Glomerular visceral epithelial cell (primary cell): ENCODE results near the gene DERL2.
A peak's percentile ranks its signal among the peaks of the same experiment; 100 is the strongest.

Experiments used
- DNase-seq: peaks from one replicate; pipeline ENCODE4 v3.0.0-alpha.2; 2016; ENCODE audit errors: extremely low spot score

DERL2 gene

GRCh38 chr17:5501685-5502084 lies 15.7 kb upstream of the DERL2 start:
- DNase-seq: no peak

- peak; percentile 72 for DNase-seq
These were observed 14.8 kb upstream of the DERL2 start for GRCh38 chr17:5500589-5501391.

DNA sequence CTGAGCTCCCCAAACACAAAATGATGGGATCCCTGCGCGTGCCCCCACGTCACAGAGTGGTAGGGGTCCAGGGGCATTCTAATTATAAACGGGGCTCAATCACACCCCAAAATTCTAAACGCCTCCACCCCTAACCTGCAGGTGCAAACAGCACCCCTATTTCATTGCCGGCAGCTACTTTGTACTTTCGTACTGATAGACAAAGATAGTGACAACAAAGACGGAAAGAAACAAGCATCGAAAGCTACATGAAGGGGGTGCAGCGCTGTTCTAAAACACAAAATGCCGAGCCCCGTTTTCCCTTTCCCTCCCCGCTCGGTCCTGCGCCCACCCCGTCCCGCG lies 14.2 kb upstream of the DERL2 start:
- DNase-seq: no peak

DNA sequence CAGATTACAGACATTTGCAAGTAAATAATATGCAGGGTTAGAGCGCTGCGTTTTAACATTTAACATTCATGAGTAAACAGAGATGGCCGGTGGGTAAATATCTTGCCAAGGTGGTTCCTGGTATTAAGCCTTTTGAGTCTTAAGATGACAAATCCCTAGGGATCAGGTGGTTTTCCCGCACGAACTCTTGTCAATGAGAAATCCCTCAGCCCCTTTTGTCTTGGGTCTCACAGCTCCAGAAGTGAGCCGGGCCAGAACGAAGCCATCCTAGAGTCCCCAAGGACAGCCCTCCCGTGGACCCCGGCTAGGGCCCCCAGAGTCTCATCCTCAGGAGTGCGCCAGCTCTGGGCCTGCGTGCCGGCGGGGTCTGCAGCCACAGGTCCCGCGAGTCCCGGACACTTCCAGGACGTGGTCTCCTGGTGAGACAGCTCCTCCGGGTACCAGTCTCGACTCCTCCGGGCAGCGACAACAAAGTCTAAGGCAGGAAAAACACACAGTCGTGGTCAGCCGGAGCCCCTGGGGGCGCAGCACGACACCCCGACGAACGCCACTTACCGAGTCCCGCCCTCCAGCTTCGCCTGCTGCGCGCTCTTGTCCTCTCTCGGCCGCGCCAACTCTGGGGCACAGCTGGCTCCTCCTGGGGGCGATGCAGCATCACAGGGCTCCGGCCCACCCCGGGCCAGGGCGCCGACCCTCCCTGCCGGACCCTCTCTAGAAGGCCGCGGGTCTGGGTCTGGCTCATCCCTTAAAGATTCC lies 13.7 kb upstream of the DERL2 start:
- no peak for DNase-seq

DNA sequence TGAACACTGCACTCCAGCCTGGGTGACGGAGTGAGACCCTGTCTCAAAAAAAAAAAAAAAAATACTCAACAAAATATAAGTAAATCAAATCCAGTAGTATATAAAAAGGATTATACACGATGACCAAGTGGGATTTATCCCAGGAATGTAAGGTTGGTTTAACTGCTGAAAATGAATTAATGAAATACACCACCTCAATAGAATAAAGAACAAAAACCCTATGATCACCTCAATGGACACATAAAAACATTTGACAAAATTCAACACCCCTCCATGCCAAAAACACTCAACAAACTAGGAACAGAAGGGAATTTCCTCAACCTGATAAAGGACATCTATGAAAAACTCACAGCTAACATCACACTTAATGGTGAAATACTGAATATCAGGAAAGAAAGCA lies 7.0 kb upstream of the DERL2 start:
- DNase-seq: no peak

DNA sequence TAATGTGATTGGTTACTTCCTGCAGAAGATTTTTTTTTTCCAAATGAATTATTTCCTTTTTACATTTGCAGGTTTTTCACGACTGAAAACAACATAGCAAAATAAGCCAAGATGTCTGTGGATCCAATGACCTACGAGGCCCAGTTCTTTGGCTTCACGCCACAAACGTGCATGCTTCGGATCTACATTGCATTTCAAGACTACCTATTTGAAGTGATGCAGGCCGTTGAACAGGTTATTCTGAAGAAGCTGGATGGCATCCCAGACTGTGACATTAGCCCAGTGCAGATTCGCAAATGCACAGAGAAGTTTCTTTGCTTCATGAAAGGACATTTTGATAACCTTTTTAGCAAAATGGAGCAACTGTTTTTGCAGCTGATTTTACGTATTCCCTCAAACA lies 2.8 kb upstream of the DERL2 start:
- no peak for DNase-seq

DNA sequence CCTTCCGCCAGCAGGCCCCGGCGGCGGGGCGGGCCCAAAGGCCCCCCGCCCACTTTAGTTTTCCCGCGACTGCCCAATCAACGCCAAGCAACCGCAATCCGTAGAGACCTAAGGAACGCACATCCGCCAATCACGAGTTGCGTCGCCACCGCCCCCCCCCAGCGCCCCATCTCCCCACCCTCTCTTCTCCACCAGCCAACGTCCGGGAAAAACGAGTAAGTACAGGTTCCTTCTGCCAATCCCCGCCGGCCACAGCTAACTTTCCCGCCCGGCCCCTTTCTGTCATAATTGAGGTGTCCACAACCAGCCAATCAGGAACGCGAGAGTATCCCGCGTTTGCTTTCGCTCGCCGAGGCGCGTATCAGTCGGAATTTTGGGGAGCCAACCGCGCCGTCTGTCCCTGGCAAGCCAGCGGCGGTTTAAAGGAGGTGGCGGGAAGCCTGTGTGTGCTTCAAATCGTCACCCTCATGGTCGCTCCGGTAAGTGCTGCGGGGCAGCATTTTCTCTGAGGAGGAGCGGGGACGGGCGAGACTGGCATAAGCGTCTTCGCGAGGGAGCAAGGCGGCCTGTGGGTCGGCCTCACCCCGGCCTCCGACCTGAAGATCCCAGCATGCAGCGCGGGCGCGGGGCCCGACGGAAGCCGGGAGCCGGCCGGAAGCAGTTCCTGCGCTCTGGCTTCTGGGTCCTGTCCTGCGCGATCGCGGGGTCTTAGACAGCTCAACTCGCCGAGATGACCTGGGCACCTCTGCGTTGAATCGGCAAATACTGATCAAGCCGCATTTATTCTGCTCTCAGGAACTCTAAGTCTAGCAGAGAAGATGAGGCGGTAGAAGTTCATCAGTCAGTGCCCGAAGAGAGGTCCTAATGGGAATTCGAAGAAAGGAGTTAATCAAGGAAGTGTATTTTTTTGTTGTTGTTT lies 487 bp upstream of the DERL2 start, which contains the start of gene MIS12:
TSS of gene MIS12 (plus strand) at position 361 of the 919 bp plus-strand sequence. CDS start 2,297 bp downstream, outside the sequence.
- peak; percentile 100 for DNase-seq

- DNase-seq: no peak
These were observed 4.5 kb downstream of the DERL2 start for GRCh38 chr17:5481451-5481850.

- no peak for DNase-seq
These were observed 5.0 kb downstream of the DERL2 start for GRCh38 chr17:5480962-5481361.

DNA sequence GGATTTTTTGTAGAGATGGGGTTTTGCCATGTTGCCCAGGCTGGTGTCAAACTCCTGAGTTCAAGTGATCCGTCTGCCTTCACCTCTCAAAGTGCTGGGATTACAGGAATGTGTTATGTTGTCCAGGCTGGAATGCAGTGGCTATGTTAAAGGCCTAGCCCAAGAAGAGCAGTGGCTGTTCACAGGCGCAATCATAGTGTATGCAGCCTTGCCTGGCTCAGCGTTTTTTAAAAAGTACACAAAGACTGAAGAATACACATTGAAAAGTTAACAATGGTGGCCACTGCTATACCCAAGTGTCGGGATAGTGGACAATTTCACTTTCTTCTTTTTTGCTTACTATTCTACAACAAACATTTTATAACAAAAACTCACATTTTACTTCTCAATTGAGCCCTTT lies 7.0 kb downstream of the DERL2 start:
- no peak for DNase-seq

GRCh38 chr17:5473906-5474305 lies 12.1 kb downstream of the DERL2 start:
- no peak for DNase-seq

DNA sequence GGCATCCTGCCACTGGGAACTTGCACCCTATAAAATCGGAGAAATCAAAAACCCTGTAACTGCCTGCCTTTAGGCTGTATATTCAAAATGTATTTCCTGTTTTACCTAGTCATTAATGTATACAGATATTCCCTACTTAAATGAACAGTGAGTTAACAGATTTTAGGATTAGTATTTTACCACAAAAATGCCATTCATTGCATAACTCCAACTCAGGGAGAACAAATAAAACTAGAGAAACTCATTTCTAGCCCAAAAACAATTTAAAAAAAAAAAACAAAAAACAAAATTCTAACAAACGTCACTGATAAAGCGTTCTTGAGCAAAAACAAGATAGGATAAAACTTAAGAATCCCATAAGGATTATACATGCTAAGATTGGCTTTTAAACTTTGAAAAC lies 13.5 kb downstream of the DERL2 start:
- DNase-seq: no peak

- DNase-seq: no peak
These were observed 17.9 kb downstream of the DERL2 start for GRCh38 chr17:5468075-5468473.

DNA sequence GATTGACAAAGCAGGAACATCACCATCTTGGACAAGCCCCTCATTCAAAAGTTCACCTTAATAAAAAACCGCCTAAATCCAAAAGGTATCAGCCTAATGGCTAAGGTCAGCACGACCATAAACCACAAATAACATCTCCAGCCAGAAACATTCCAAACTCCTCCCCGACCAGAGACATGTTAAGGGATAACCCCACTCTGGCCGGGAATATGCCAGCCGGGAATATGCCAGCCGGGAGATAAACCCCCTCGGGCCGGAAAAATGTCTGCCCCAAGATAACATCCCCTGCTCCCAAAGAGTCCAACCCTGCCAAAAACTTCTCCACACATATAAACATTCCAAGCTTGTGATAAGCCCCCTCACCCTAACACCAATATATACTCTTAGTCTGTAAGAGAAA lies 18.6 kb downstream of the DERL2 start:
- DNase-seq: peak; percentile 4

GRCh38 chr17:5466295-5466694 lies 19.7 kb downstream of the DERL2 start:
- no peak for DNase-seq

GRCh38 chr17:5464717-5465507 lies 21.1 kb downstream of the DERL2 start:
- DNase-seq: no peak

- DNase-seq: no peak
These were observed 39.2 kb downstream of the DERL2 start for GRCh38 chr17:5446786-5447185.

DNA sequence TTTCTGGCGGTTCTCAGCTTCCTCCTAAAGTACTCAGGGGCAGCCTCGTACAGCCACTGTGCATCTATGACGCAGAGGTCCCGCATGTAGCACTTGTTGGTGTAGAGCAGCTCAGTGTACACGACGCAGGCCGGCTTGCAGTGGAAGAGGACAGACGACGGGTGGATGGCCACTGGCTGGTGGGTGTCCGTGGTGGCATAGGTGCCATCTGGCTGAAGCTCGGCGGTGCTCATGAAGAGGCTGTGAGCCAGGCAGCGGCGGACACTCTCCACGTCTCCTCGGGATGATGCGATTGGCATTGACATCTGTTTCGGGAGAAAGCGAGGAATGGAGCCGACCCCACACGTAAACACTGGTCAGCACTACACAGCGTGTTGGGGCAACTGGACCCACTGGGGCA lies 41.8 kb downstream of the DERL2 start:
- DNase-seq: no peak

- no peak for DNase-seq
These were observed 42.2 kb downstream of the DERL2 start for GRCh38 chr17:5443728-5444127.

GRCh38 chr17:5439446-5439764 lies 46.6 kb downstream of the DERL2 start:
- DNase-seq: no peak

DNA sequence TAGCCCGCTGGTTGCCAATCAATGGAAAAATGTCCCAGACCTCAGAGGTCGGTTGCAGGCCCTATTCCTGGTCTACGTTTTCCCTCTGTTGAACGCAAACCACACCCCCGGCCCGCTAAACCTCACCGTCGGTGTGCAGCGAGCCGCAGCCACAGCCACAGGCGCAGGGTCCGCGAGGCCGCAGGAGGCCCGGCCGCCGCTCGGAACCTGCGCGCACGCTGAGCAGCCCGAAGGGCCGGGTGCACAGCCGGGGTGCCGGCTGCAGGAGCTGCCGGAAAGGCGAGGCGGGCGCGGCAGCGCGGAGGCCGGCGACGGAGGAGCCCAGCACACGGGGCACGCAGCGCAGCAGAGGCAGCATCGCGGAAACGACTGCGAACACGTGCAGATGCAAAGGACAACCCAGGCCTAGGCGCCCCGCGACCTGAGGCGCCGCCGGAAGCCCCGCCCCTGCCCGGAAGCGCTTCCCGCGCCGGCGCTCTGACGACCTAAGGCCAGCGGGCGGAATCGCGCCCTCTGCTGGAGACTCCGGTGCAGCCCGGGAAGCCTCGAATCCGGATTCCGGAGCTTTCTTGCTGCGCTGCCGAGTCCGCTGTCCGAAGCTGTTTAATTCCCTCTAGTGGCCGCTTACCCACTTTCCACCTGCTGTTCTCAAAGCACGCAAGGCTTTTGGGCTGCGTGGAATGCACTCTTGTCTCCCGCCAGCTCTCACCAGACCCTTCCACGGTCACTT lies 47.1 kb downstream of the DERL2 start, which contains the start of gene C1QBP:
TSS of gene C1QBP (minus strand) at position 440 of the 730 bp plus-strand sequence. CDS start at position 358, 82 bp downstream.
- DNase-seq: peak; percentile 94
